Type B pancreatic cell (in vitro differentiated cells): Measurements from ENCODE around the gene IGF2BP2. TPM values are rescaled to one million over a fixed set of nuclear protein-coding genes. Genes with fewer than 3 reads are reported as not detected.

Experiments used
- DNase-seq: peaks from one replicate; pipeline ENCODE4 v3.0.0; 2021; ENCODE audit warnings: mixed read lengths; ENCODE audit not compliant: unreplicated experiment; ENCODE audit errors: extremely low spot score
- H3K27ac Mint-ChIP-seq: 2 replicates; pipeline ENCODE4 v1.8.0; 2021; ENCODE audit warnings: mild to moderate bottlenecking, mixed read lengths
- H3K27me3 Mint-ChIP-seq: 2 replicates; pipeline ENCODE4 v1.8.0; 2021; ENCODE audit warnings: mixed read lengths
- H3K36me3 Mint-ChIP-seq: 2 replicates; pipeline ENCODE4 v1.8.0; 2021; ENCODE audit warnings: mixed read lengths
- H3K4me1 Mint-ChIP-seq: one replicate; pipeline ENCODE4 v1.8.0; 2021; ENCODE audit warnings: mixed read lengths; ENCODE audit not compliant: unreplicated experiment
- H3K4me3 Mint-ChIP-seq: 2 replicates; pipeline ENCODE4 v1.8.0; 2021; ENCODE audit warnings: mild to moderate bottlenecking, mixed read lengths
- H3K9me3 Mint-ChIP-seq: 2 replicates; pipeline ENCODE4 v1.8.0; 2021; ENCODE audit warnings: mixed read lengths
- CTCF ChIP-seq: fragments of 200-600 bp; sonication (generic); conservative IDR thresholded peaks from 2 replicates; pipeline ENCODE4 v1.5.0; 2021; ENCODE audit warnings: antibody characterized with exemption, mild to moderate bottlenecking
- total RNA-seq: library from RNA; stranded (reverse); gene quantifications from 2 replicates; pipeline ENCODE4 v1.2.1, GENCODE V29; 2021; ENCODE audit warnings: low replicate concordance

The IGF2BP2 gene
- total RNA-seq, 1 donor from 2014 or later = 140 TPM

- DNase-seq = no peak
- no peaks in the 10 kb centered on the region for H3K27me3 Mint-ChIP-seq
- H3K4me1 Mint-ChIP-seq = peaks cover 46% of the 10 kb centered on the region
- no peak for TF ChIP-seq CTCF
- H3K4me3 Mint-ChIP-seq = no peak overlapping the region
- H3K36me3 Mint-ChIP-seq = peaks cover 29% of the 10 kb centered on the region
- no peaks in the 10 kb centered on the region for H3K9me3 Mint-ChIP-seq
- peak overlapping the region; percentile 39 for H3K27ac Mint-ChIP-seq
These were observed 96.1 kb downstream of the IGF2BP2 start for GRCh38 chr3:185728630-185729336.

GRCh38 chr3:185727873-185728272 lies 97.0 kb downstream of the IGF2BP2 start:
- no peak for TF ChIP-seq CTCF
- no peak for DNase-seq
- Mint-ChIP-seq H3K27ac (peak overlapping the region; percentile 80), H3K4me1 (peaks cover 44% of the 10 kb centered on the region), H3K9me3 (no peaks in the 10 kb centered on the region), H3K4me3 (no peak overlapping the region), H3K36me3 (peaks cover 29% of the 10 kb centered on the region), H3K27me3 (no peaks in the 10 kb centered on the region)

GRCh38 chr3:185726254-185726967 lies 98.4 kb downstream of the IGF2BP2 start:
- DNase-seq = no peak
- Mint-ChIP-seq H3K4me3 (no peak overlapping the region), H3K27ac (no peak overlapping the region), H3K36me3 (peaks cover 28% of the 10 kb centered on the region), H3K9me3 (no peaks in the 10 kb centered on the region), H3K4me1 (peaks cover 42% of the 10 kb centered on the region), H3K27me3 (no peaks in the 10 kb centered on the region)
- no peak for TF ChIP-seq CTCF

GRCh38 chr3:185724761-185725160 lies 100.1 kb downstream of the IGF2BP2 start:
- Mint-ChIP-seq H3K27ac (peak overlapping the region; percentile 27), H3K9me3 (no peaks in the 10 kb centered on the region), H3K27me3 (no peaks in the 10 kb centered on the region), H3K4me1 (peaks cover 44% of the 10 kb centered on the region), H3K4me3 (no peak overlapping the region), H3K36me3 (peaks cover 29% of the 10 kb centered on the region)
- no peak for DNase-seq
- no peak for TF ChIP-seq CTCF

GRCh38 chr3:185724251-185724650 lies 100.6 kb downstream of the IGF2BP2 start:
- H3K9me3 Mint-ChIP-seq = no peaks in the 10 kb centered on the region
- no peak for DNase-seq
- peaks cover 45% of the 10 kb centered on the region for H3K4me1 Mint-ChIP-seq
- peaks cover 34% of the 10 kb centered on the region for H3K36me3 Mint-ChIP-seq
- H3K27ac Mint-ChIP-seq = no peak overlapping the region
- H3K27me3 Mint-ChIP-seq = no peaks in the 10 kb centered on the region
- TF ChIP-seq CTCF = no peak
- H3K4me3 Mint-ChIP-seq = no peak overlapping the region
